HEK293T (cell line): Measurements from ENCODE around the gene LIMS2.

Source experiments
- ELF4 ChIP-seq: fragments of 450-650 bp; IDR thresholded peaks from 2 replicates; pipeline ENCODE4 v1.6.1; 2017; ENCODE audit warnings: antibody characterized with exemption
- FOXA1 ChIP-seq: fragments of 450-650 bp; IDR thresholded peaks from 2 replicates; pipeline ENCODE4 v1.6.1; 2016; ENCODE audit warnings: mild to moderate bottlenecking
- FOXM1 ChIP-seq: fragments of 450-650 bp; IDR thresholded peaks from 2 replicates; pipeline ENCODE4 v1.6.1; 2017; ENCODE audit warnings: mild to moderate bottlenecking, borderline replicate concordance
- L3MBTL2 ChIP-seq: fragments of 450-650 bp; conservative IDR thresholded peaks from 2 replicates; pipeline ENCODE4 v1.6.1; 2016; ENCODE audit warnings: mild to moderate bottlenecking
- SUZ12 ChIP-seq: fragments of 450-650 bp; IDR thresholded peaks from 2 replicates; pipeline ENCODE4 v1.6.1; 2016; ENCODE audit warnings: mild to moderate bottlenecking
- ZNF384 ChIP-seq: fragments of 450-650 bp; IDR thresholded peaks from 2 replicates; pipeline ENCODE4 v1.6.1; 2016

- TF ChIP-seq ZNF384 (no peak), FOXM1 (no peak), L3MBTL2 (no peak), ELF4 (no peak), FOXA1 (no peak), SUZ12 (no peak)
These were observed 59.7 kb downstream of the LIMS2 start for GRCh38 chr2:127615511-127616166.
